HFFc6 (cell line): ENCODE data around the gene NAALADL2. TPM values are rescaled to one million over a fixed set of nuclear protein-coding genes. Genes with fewer than 3 reads are reported as not detected.
A peak's percentile ranks its signal among the peaks of the same experiment; 100 is the strongest.

Experiments
- DNase-seq: peaks from one replicate; pipeline ENCODE4 v3.0.0-alpha.2; 2018
- H3K27ac Mint-ChIP-seq: 2 replicates; pipeline ENCODE4 v1.8.0; 2020; ENCODE audit warnings: mild to moderate bottlenecking, mixed read lengths
- H3K27me3 Mint-ChIP-seq: 2 replicates; pipeline ENCODE4 v1.8.0; 2021; ENCODE audit warnings: mild to moderate bottlenecking, moderate library complexity, mixed read lengths; ENCODE audit not compliant: insufficient read depth
- H3K36me3 Mint-ChIP-seq: 2 replicates; pipeline ENCODE4 v1.8.0; 2021; ENCODE audit warnings: low read depth, mixed read lengths
- H3K4me1 Mint-ChIP-seq: 2 replicates; pipeline ENCODE4 v1.8.0; 2020; ENCODE audit warnings: low read depth, mixed read lengths
- H3K4me3 Mint-ChIP-seq: 2 replicates; pipeline ENCODE4 v1.8.0; 2020; ENCODE audit warnings: mild to moderate bottlenecking, moderate library complexity, mixed read lengths
- H3K9me3 Mint-ChIP-seq: 2 replicates; pipeline ENCODE4 v1.8.0; 2020; ENCODE audit warnings: mild to moderate bottlenecking, mixed read lengths
- CTCF ChIP-seq: fragments of 200-600 bp; sonication (generic); IDR thresholded peaks from 2 replicates; pipeline ENCODE4 v1.5.0; 2021; ENCODE audit warnings: antibody characterized with exemption, mild to moderate bottlenecking
- total RNA-seq, 6 experiments: library from RNA; stranded (reverse); fragmentation: NEBNext Ultra II Directional; extraction: Animal tissue kit (Norgen Biotek cat#: 25700); gene quantifications; 2 replicates in 1 of 6; 3 replicates in 5 of 6; pipeline ENCODE4 v1.2.3, GENCODE V29; 2021

The NAALADL2 gene
- total RNA-seq, 6 experiments from 2014 or later = 12.0 to 15.2 (median 12.3) TPM

- Mint-ChIP-seq H3K27me3 (no peaks in the 10 kb centered on the region; the same call in 1 of the 2 replicates), H3K4me1 (peaks cover 14% of the 10 kb centered on the region), H3K36me3 (peaks cover 20% of the 10 kb centered on the region), H3K27ac (peak overlapping the region; percentile 69), H3K4me3 (no peak overlapping the region), H3K9me3 (peaks cover 24% of the 10 kb centered on the region)
- DNase-seq = peak; percentile 36
- TF ChIP-seq CTCF = 0 out of 2 replicates have a peak, but pooled peaks have one; percentile 9
Measured at GRCh38 chr3:174891524-174892203, 32.5 kb downstream of the NAALADL2 start.

- H3K27ac Mint-ChIP-seq = peak overlapping the region; percentile 59
- TF ChIP-seq CTCF = no peak
- H3K27me3 Mint-ChIP-seq = no peaks in the 10 kb centered on the region
- no peak overlapping the region for H3K4me3 Mint-ChIP-seq
- H3K9me3 Mint-ChIP-seq = no peaks in the 10 kb centered on the region
- peaks cover 27% of the 10 kb centered on the region for H3K4me1 Mint-ChIP-seq
- DNase-seq = no peak
- no peaks in the 10 kb centered on the region for H3K36me3 Mint-ChIP-seq
Measured at GRCh38 chr3:174907027-174907426, 47.9 kb downstream of the NAALADL2 start.

GRCh38 chr3:174907628-174908407, 48.7 kb downstream of the NAALADL2 start:
- no peak for DNase-seq
- H3K9me3 Mint-ChIP-seq = no peaks in the 10 kb centered on the region

GRCh38 chr3:174931473-174932353, 72.6 kb downstream of the NAALADL2 start:
- no peak for TF ChIP-seq CTCF

More at GRCh38 chr3:174907628-174908407, 48.7 kb downstream of the NAALADL2 start:
- Mint-ChIP-seq H3K4me3 (no peak overlapping the region), H3K4me1 (peaks cover 27% of the 10 kb centered on the region), H3K27me3 (no peaks in the 10 kb centered on the region), H3K36me3 (no peaks in the 10 kb centered on the region), H3K27ac (peak overlapping the region; percentile 59; the same call in 1 of the 2 replicates)
- no peak for TF ChIP-seq CTCF

GRCh38 chr3:174936590-174936989, 77.5 kb downstream of the NAALADL2 start:
- peaks cover 80% of the 10 kb centered on the region for H3K4me1 Mint-ChIP-seq
- no peaks in the 10 kb centered on the region for H3K27me3 Mint-ChIP-seq
- no peak for TF ChIP-seq CTCF
- H3K36me3 Mint-ChIP-seq = peaks cover 25% of the 10 kb centered on the region
- peaks cover 14% of the 10 kb centered on the region for H3K9me3 Mint-ChIP-seq
- no peak overlapping the region; the same call in 1 of the 2 replicates for H3K4me3 Mint-ChIP-seq
- peak overlapping the region; percentile 94 for H3K27ac Mint-ChIP-seq
- DNase-seq = no peak

More at GRCh38 chr3:174931473-174932353, 72.6 kb downstream of the NAALADL2 start:
- Mint-ChIP-seq H3K27me3 (no peaks in the 10 kb centered on the region), H3K4me3 (peak overlapping the region; percentile 5; the same call in 1 of the 2 replicates), H3K9me3 (peaks cover 5% of the 10 kb centered on the region; the same call in 1 of the 2 replicates), H3K36me3 (peaks cover 12% of the 10 kb centered on the region; the same call in 1 of the 2 replicates), H3K27ac (peak overlapping the region; percentile 75), H3K4me1 (peaks cover 74% of the 10 kb centered on the region)
- peak; percentile 58 for DNase-seq
